ENCODE measurements around the gene MIPOL1. TPM values are rescaled to one million over a fixed set of nuclear protein-coding genes. Genes with fewer than 3 reads are reported as not detected.

The MIPOL1 gene
- total and polyA plus RNA-seq, 2 of the 13 experiments (the other 11 are each of a cell fraction or from before 2014, with no cell fraction given), result 8.6 to 34.2 TPM

GRCh38 chr14:37466623-37467088 lies 268.9 kb downstream of the MIPOL1 start (continued):
- TF ChIP-seq LBX2 (CRISPR knock-in tag; IDR thresholded peaks at IDR 0.05; ENCODE audit: borderline replicate concordance) (no peak), RARG (CRISPR knock-in tag; IDR thresholded peaks at IDR 0.05; ENCODE audit: low read depth) (no peak), ZBTB26 (CRISPR knock-in tag; IDR thresholded peaks at IDR 0.05; ENCODE audit: borderline replicate concordance) (no peak; the same call in 1 of the 2 replicates), ZNF552 (CRISPR knock-in tag; IDR thresholded peaks at IDR 0.05; ENCODE audit: borderline replicate concordance) (peak; percentile 74; the same call in 1 of the 2 replicates), THAP9 (CRISPR knock-in tag; IDR thresholded peaks at IDR 0.05; ENCODE audit: borderline replicate concordance) (no peak), EZH2 (conservative IDR thresholded peaks at IDR 0.05; ENCODE audit: low read depth, low read length) (no peak), YEATS4 (CRISPR knock-in tag; IDR thresholded peaks at IDR 0.05; ENCODE audit: borderline replicate concordance) (peak; percentile 76), SALL1 (CRISPR knock-in tag; IDR thresholded peaks at IDR 0.05) (peak; percentile 100; the same call in 1 of the 2 replicates), ZNF546 (CRISPR knock-in tag; conservative IDR thresholded peaks at IDR 0.05) (no peak), ZSCAN12 (CRISPR knock-in tag; IDR thresholded peaks at IDR 0.05) (peak; percentile 90; the same call in 1 of the 2 replicates), CEBPG (CRISPR knock-in tag; IDR thresholded peaks at IDR 0.05) (peak; percentile 100), SOX5 (CRISPR knock-in tag; IDR thresholded peaks at IDR 0.05; ENCODE audit: borderline replicate concordance) (peak; percentile 99), PRDM15 (CRISPR knock-in tag; IDR thresholded peaks at IDR 0.05) (no peak; the same call in 1 of the 2 replicates), ZNF326 (CRISPR knock-in tag; IDR thresholded peaks at IDR 0.05; ENCODE audit: borderline replicate concordance) (no peak), KAT8 (CRISPR knock-in tag; IDR thresholded peaks at IDR 0.05) (peak; percentile 97), ZNF747 (CRISPR knock-in tag; IDR thresholded peaks at IDR 0.05; ENCODE audit: borderline replicate concordance) (peak; percentile 97; the same call in 1 of the 2 replicates), HDAC1 (CRISPR knock-in tag; IDR thresholded peaks at IDR 0.05) (peak; percentile 97), HNRNPK (IDR thresholded peaks at IDR 0.05; ENCODE audit: low read depth, low read length, poor library complexity, severe bottlenecking) (peak; percentile 1)
